ENCODE results near the gene COL4A5.

The COL4A5 gene

GRCh38 chrX:108485960-108486359 is 46.3 kb downstream of the COL4A5 start:
- DNase-seq (ENCODE audit: low spot score) = no peak
- in situ Hi-C loops (cut with MboI; ENCODE audit: low sequenced_read_pairs, unreplicated experiment) = no loop called here
- no peak for TF ChIP-seq CTCF (IDR thresholded peaks at IDR 0.05; ENCODE audit: borderline replicate concordance, control extremely low read depth, extremely low read depth, insufficient read depth, missing control alignments)

- DNase-seq (ENCODE audit: low spot score) = no peak
- TF ChIP-seq CTCF (IDR thresholded peaks at IDR 0.05; ENCODE audit: borderline replicate concordance, control extremely low read depth, extremely low read depth, insufficient read depth, missing control alignments) = no peak
- in situ Hi-C loops (cut with MboI; ENCODE audit: low sequenced_read_pairs, unreplicated experiment) = no loop called here
These were observed 54.9 kb downstream of the COL4A5 start for GRCh38 chrX:108494406-108495090.

GRCh38 chrX:108511721-108512120 is 72.1 kb downstream of the COL4A5 start:
- no peak for DNase-seq (ENCODE audit: low spot score)
- in situ Hi-C loops (cut with MboI; ENCODE audit: low sequenced_read_pairs, unreplicated experiment) = no loop called here
- TF ChIP-seq CTCF (IDR thresholded peaks at IDR 0.05; ENCODE audit: borderline replicate concordance, control extremely low read depth, extremely low read depth, insufficient read depth, missing control alignments) = no peak

GRCh38 chrX:108516184-108516583 is 76.5 kb downstream of the COL4A5 start:
- no peak for DNase-seq (ENCODE audit: low spot score)
- in situ Hi-C loops (cut with MboI; ENCODE audit: low sequenced_read_pairs, unreplicated experiment) = no loop called here
- TF ChIP-seq CTCF (IDR thresholded peaks at IDR 0.05; ENCODE audit: borderline replicate concordance, control extremely low read depth, extremely low read depth, insufficient read depth, missing control alignments) = no peak

GRCh38 chrX:108527724-108528123 is 88.1 kb downstream of the COL4A5 start:
- DNase-seq (ENCODE audit: low spot score) = no peak
- in situ Hi-C loops (cut with MboI; ENCODE audit: low sequenced_read_pairs, unreplicated experiment) = no loop called here
- no peak for TF ChIP-seq CTCF (IDR thresholded peaks at IDR 0.05; ENCODE audit: borderline replicate concordance, control extremely low read depth, extremely low read depth, insufficient read depth, missing control alignments)

- in situ Hi-C loops (cut with MboI; ENCODE audit: low sequenced_read_pairs, unreplicated experiment) = no loop called here
- peak; percentile 46 for TF ChIP-seq CTCF (IDR thresholded peaks at IDR 0.05; ENCODE audit: borderline replicate concordance, control extremely low read depth, extremely low read depth, insufficient read depth, missing control alignments)
- peak; percentile 15 for DNase-seq (ENCODE audit: low spot score)
These were observed 97.4 kb downstream of the COL4A5 start for GRCh38 chrX:108537005-108537404.

All from GM13976 (cell line).